Ovary (tissue), 3 donors: ENCODE results near the gene ADGRE1.

Experiments
- CTCF ChIP-seq, 3 donors: fragments of 450-650 bp in 2 of 3; fragments of 200-600 bp in 1 of 3; IDR thresholded peaks; one replicate each; pipeline versions ENCODE4 v1.5.1 to v1.8.0; 2016 to 2022; ENCODE audit warnings: antibody characterized with exemption in 3 of 3, mild to moderate bottlenecking in 1 of 3
- EP300 ChIP-seq: sonication (generic); formaldehyde crosslinking; IDR thresholded peaks from one replicate; pipeline ENCODE4 v1.6.1; 2017; ENCODE audit warnings: antibody characterized with exemption
- POLR2A ChIP-seq: fragments of 450-650 bp; IDR thresholded peaks from one replicate; pipeline ENCODE4 v1.6.1; 2017; ENCODE audit warnings: antibody characterized with exemption, mild to moderate bottlenecking, moderate library complexity
- donor health status: DM: no; HTN: no; CAD: no.

GRCh38 chr19:6875218-6875617 lies 12.2 kb upstream of the ADGRE1 start:
- no peak for TF ChIP-seq CTCF (IDR thresholded peaks at IDR 0.05)
- no peak for TF ChIP-seq EP300
- TF ChIP-seq POLR2A: no peak
